Activated CD4-positive, alpha-beta T cell treated with anti-CD3 and anti-CD28 coated beads for 24 hours (primary cell): ENCODE data around the gene TBC1D1.
A peak's percentile ranks its signal among the peaks of the same experiment; 100 is the strongest.

Source experiments
- DNase-seq, 2 donors: peaks; one replicate each; pipeline ENCODE4 v3.0.0-alpha.2; 2020; ENCODE audit warnings: low read depth in 2 of 2

TBC1D1 gene

DNA sequence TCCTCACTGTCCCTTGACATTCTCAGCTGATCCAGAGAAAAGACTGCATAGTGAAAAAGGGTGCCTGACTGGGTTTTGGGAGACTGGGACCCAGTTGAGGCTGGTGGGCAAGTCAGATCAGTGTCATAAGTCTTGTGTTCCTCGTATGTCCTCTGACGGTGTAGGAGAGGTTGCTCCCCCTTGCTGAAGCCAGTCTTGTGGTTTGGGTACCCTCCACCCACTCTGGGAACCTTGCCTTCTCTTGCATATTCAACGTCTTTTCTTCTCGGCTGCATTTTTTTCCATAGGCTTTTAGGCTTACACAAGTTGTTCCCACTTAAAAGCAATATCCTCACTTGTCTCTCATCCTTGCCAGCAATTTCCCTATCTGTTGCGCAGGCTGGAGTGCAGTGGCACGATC, 281.2 kb downstream of the TBC1D1 start:
- no peak for DNase-seq

- no peak for DNase-seq
These were observed 283.1 kb downstream of the TBC1D1 start for GRCh38 chr4:38173935-38174518.

- DNase-seq, result no peak
These were observed 283.9 kb downstream of the TBC1D1 start for GRCh38 chr4:38174801-38175200.

DNA sequence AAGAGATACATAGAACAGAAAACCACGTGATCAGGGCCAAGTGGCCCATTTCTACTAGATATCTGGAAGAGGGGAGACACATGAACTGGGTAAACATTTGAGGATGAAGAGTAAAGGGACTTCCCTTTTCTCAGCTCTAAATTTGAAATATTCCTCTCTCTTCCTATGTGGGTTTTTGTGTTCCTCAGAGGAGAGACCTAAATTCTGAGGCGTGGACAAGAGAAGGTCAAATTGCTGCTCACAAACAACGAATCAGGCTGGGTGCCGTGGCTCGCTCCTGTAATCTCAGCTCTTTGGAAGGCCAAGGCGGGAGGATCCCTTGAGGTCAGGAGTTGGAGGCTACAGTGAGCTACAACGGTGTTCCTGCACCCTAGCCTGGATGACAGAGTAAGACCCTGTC, 285.3 kb downstream of the TBC1D1 start:
- DNase-seq, result no peak

- no peak for DNase-seq
These were observed 286.2 kb downstream of the TBC1D1 start for GRCh38 chr4:38177035-38177546.

GRCh38 chr4:38177641-38178391, 286.9 kb downstream of the TBC1D1 start:
- no peak for DNase-seq

DNA sequence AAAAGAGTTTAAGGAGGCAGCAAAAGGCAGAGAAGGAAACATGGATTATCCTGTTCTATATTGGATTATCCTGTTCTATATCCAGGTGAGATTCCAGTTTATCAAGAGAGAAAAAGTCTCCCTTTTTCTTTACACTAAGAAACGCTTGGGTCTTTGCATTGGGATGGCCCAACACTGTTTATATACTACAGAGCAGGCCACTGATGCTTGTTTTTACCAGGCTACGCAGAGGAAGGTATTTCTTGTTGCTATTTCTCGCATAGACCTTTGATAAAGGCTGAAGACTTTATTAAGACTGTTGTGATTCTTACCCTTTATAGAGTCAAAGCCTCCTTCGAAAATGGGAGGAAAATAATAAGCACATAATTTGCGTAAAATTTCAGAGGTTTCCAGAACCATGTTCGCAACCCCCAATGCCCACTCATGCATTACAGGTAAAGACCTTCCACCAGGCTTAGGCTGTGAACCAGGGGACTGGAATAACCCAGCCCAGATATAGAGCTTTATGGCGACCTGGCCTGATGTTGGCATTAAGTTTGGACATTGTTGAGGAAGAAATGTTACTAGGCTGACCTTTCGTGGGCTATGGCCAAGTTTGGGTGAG, 287.6 kb downstream of the TBC1D1 start:
- no peak for DNase-seq

DNA sequence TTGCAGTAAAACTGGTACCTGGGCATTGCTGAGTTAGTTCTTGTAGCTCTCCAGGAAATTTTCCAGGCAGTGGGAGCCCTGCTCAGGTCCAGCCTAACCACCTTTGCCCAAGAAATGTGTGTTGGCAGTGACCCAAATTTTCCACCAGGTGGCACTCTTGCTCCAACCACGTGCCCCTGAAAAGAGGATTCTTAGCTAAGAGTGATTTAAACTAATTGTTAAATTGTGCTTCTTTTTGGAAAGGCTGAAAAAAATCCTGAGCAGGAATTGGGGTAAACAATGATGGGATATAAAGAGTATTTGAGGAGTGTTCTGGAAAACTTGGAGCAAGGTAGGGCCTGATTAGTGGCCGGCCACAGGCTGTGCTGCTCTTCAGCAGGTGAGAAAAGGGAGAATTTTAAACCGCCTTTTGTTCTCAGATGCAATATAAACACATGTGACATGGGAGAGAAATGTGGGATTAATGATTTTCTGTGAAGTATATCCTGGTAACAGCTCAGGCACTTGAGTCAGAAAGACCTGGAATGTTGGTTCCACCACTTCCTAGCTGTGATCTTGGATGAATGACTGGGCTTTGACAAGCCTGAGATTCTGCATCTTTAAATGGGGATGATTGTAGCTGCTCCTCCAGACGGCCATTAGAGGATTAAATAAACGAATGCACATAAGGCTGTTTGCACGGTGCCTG, 288.9 kb downstream of the TBC1D1 start:
- DNase-seq, result peak; percentile 63 to 72

DNA sequence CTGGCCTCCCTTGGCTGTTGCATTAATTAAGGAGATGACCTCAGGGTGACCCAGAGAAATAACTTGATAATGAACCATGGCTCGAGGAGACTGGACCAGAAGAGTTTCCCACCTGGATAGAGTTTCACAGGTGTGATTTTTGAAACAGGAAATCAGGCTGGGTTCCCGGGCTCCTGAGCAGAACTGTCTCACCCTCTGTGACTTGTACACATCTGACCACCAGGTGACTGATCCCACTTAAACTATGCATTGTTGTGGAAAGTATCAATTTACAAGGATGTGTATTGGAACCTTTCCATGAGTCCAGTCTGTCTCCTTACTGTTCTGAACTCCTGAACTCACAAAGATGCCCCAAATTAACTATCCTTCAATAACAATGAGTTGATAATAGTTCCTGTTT, 289.6 kb downstream of the TBC1D1 start:
- no peak for DNase-seq

- no peak for DNase-seq
These were observed 290.4 kb downstream of the TBC1D1 start for GRCh38 chr4:38181286-38181685.

DNA sequence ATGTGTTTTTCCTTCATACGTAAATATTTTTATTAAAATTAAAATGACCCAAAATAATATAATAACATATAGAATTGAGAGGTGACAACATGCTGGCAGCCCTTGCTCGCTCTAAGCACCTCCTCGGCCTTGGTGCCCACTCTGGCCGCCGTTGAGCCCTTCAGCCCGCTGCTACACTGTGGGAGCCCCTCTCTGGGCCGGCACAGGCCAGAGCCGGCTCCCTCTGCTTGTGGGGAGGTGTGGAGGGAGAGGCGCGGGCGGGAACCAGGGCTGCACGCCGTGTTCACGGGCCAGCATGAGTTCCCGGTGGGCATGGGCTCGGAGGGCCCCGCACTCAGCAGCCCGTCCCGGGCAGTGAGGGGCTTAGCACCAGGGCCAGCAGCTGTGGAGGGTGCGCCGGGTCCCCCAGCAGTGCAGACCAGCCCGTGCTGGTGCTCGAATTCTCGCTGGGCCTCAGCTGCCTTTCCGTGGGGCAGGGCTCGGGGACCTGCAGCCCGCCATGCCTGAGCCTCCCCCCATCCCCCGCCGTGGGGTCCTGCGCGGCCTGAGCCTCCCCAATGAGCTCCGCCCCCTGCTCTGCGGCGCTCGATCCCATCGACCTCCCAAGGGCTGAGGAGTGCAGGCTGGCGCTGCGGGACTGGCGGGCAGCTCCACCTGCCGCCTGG, 291.6 kb downstream of the TBC1D1 start:
- DNase-seq, result no peak

- no peak for DNase-seq
These were observed 293.5 kb downstream of the TBC1D1 start for GRCh38 chr4:38184404-38184803.

- no peak for DNase-seq
These were observed 294.7 kb downstream of the TBC1D1 start for GRCh38 chr4:38185406-38186144.

DNA sequence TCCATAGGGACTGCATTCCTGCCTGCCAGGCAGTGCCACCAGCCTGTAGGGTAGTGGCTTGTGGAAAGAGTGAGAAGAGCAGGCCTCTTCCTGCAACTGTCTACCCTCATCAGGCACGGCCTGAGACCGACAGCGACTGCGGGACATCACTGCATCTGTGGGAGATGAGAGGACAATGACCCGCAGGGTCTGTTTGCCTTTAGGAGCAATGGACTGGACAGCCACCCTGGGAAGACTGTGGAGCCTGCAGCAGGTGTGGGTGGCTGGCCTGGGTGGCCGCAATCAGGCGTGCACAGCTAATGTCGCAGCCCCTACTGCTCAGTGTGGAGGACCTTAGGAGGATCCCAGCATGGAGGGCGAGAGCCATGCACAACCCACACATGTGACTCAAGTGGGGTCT, 297.3 kb downstream of the TBC1D1 start:
- no peak for DNase-seq

DNA sequence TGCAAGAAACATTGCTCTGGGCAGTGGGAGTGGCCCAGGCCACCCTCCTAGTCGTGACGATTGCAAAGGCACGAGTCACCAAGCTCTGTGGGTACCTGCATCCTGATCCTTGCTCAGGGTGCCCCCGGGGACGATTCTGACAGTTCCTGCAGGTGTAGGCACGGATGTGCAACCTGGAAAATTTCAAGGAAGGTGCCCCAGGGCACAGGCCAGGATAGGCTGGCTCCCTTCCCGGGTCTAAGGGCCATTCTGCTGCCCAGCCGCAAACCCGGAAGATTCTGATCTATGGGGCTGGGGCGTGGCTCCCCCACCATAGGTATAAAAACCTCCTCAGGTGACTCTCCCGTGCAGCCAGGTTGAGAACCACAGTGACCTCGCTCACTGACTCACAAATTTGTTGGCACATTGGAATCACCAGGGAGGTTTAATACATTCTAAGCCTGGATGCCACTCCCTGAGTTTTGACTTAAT, 297.8 kb downstream of the TBC1D1 start:
- DNase-seq, result no peak
